SKM-1 (cell line): Measurements from ENCODE around the gene ZDHHC1.

ENCODE experiments used
- DNase-seq: peaks from one replicate; lab custom pipeline; 2025; ENCODE audit not compliant: unreplicated experiment; lab: John Stamatoyannopoulos, UW

The ZDHHC1 gene

GRCh38 chr16:67447508-67448076 lies 31.3 kb upstream of the ZDHHC1 start:
- peak; percentile 71 for DNase-seq

GRCh38 chr16:67446968-67447507 lies 30.8 kb upstream of the ZDHHC1 start:
- no peak for DNase-seq

- no peak for DNase-seq
Observed at GRCh38 chr16:67445913-67446907, 29.9 kb upstream of the ZDHHC1 start.

DNA sequence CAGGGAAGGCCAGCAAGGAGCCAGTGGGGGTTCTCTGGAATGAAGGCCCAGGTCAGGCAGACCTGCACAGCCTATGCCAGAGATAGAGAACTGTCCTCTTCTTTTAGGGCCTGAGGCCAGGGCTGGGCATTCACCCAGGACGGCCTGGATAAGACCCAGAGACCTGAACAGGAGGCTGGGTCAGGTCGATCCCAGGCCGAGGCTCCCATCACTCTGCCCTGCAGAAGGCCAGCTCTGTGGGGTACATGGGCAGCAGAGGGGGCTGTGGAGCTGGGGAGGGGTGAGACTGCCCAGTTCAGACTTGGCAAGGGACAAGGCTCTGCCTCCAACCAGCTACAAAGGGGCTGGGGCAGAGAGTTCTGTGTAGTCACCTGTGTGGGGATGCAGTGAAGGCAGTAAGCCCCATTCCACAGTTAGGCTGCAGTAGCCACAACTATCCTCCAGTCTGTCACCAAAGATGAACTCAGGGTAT lies 29.2 kb upstream of the ZDHHC1 start:
- DNase-seq: no peak

DNA sequence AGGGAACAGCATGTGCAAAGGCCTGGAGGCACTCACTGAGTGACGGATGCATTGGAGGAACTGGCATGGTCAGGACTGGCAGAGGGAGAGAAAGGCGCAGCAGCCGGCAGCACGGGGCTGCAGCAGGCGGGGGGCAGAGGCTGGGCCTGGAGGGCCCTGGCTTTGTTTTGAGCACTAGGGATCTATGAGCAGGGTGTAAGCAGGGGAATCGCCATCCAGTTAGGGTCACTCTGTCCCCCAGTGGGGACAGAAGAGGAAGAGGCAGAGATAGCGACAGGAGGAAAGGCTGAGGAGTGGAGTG lies 28.8 kb upstream of the ZDHHC1 start:
- DNase-seq: no peak

GRCh38 chr16:67444259-67445125 lies 28.2 kb upstream of the ZDHHC1 start:
- no peak for DNase-seq

DNA sequence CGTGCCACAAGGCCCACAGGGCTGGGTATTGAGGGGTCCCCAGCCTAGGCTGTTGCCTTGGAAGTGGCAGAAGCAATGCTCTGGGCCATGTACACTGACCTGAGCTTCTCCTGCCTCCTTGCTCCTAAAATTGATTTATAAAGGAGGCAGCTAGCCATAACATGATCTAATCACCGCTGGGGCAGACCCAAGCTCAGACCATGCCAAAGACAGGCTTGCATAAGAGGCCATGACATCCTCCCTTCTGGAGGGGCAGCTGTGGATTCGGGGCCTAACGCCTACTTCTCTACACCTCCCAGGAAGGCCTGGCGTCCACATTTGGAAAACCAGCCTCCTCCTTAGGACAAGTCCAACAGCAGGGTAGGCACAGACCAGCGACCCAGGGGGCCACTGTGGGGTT lies 27.0 kb upstream of the ZDHHC1 start:
- DNase-seq: no peak

DNA sequence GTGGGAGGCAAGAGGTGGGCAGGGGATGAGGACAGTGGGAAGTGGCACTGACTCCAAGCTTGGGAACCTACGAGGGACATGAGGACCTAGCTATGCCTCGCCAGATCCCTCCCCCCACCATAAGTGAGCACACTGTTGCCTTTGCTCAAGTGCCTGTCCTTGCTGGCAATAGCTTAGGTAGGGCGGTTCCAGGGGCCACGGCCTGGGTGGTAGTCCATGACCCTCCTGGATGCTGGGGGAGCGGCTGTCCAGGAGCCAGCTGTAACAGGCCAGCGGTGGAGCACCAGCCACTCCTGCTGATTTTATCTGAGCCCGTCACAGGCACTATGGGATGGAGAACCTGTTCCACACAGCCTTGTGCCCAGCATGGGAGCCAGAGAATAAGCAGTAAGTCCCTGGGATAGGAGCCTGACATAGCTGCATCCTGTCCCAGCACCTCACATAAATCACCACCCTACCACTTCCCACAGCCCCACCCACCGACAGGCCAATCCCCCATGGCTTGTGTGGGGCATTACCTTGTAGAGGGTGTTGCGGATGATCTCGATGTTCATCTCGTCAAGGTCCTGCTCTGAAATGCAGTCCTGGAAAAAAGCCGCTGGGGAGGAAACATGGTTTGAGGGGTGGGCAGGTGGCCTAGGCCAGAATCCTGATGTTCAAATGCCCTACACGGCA lies 26.4 kb upstream of the ZDHHC1 start:
- DNase-seq: no peak

DNA sequence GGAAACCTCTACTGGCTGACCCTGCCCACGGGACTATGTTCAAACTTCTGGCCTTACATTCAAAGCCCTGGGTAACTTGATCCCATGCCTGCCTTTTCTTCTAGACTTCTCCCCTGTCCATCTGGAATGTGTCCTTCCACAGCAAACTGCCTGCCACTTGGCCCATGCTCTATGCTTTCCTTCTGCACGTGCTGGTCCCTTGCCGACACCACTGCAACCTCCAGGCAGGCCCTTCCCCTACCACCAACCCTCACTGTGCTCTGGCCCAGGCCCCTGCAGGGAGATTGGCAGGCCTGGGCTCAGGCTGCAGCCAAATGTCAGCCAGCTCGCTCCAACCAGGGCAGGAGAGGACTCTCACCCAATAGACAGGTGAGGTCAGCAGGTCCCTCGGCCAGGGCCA lies 25.6 kb upstream of the ZDHHC1 start:
- DNase-seq: no peak

DNA sequence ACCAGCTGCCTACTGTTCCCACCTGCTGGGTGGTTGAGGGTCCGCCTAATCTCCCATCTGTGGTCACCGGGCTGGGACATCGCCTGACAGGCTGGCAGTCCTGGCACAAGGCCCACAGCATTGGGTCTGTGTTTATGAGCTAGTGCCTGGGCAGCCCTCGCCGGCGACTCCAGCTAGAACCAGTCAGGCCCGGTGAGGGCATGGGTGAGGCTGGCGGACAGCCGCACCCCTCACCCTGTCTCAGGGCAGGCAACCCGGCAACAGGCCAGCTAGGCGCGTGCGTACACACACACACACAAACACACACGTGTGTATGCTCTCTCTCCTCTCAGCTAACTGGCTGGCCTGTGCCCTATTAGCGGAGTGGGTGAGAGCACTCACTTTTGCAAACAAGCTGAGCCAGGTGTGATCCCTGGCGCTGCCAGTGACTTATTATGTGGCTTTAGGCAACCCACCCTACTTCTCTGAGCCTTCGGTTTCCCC lies 25.0 kb upstream of the ZDHHC1 start:
- DNase-seq: no peak

- DNase-seq: no peak
Observed at GRCh38 chr16:67438824-67439393, 22.6 kb upstream of the ZDHHC1 start.

- DNase-seq: no peak
Observed at GRCh38 chr16:67438098-67438791, 22.0 kb upstream of the ZDHHC1 start.

- DNase-seq: no peak
Observed at GRCh38 chr16:67437513-67437912, 21.2 kb upstream of the ZDHHC1 start.

GRCh38 chr16:67436640-67437193 lies 20.4 kb upstream of the ZDHHC1 start:
- DNase-seq: no peak

GRCh38 chr16:67435758-67436164 lies 19.5 kb upstream of the ZDHHC1 start:
- DNase-seq: no peak

DNA sequence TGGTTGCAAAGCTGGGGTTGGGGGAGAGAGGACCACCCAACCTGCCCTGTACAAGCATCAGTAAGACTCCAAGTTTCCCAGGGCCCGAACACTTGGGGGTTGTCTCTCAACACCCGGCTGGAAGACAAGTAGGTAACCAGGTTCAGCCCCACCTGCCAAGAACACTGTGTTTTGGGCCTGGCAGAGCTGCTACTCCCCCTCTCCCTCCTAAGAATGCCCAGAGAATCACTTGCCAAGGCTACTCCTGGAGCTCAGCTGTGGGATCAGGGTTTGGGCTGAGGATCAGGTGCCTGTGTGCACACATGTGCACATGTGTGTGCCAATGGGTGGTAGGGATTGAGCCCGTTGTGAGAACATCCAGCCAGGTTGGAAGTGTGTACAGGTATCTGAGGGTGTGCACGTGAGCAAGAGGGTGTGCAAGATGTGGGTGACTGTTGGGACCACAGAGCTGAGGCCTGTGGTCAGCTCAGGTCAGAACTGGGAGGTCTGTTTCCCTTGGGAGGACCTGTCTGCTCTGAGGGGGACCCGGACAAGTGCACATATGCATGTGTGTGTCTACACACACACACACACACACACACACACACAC lies 16.9 kb upstream of the ZDHHC1 start:
- no peak for DNase-seq

DNA sequence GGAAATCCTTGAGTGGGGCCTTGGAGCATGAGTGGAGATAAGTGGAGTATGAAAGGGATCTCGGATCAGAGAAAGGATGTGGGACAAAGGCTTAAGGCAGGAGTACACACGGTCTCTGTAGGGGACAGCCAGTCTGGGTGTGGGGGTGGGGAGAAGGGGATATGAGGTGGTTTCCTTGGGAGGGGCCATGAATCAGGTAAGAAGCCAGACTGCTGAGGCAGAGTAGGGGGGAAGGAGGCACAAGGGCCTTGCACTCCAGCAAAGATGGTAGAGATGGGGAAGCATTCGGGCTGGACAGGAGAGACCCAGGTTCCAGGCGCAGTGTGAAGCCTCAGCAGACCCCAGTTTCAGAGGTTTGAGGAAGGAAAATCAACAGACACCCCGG lies 16.2 kb upstream of the ZDHHC1 start:
- no peak for DNase-seq

DNA sequence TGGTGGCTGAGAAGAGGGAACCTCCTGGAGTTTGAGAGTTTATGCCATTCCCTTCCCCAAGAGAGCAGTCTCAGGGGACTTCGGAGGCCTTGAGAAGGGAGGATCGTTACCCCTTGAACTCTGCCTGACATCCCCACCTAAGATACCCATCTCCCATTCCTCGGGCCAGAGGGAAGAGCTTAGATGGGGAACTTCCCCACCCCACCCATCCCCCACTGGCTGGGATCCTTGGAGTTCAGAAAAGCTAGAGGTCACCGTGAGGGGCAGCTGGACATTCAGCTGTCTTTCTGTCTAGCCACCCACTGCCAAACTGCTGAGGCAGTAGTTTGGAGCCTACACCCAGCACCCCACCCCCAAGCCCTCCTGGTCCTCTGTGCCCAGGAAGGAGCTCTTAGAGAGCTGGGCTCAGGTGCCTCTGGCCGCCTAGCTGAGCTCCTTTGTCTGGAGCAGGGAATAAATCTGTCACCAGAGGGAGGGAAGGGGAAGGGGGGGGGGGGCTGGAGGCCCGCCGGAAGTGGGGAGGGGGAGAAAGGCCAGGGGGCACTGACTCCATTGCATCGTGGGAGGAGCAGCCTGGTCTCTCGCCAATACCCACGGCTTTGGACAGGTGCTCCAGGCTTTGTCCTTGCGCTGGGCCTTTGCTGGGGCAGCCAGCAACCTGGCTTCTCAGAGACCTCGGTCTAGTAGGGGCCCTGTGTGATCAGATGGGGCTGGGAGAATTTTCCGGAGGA lies 15.7 kb upstream of the ZDHHC1 start:
- no peak for DNase-seq
